HG03558 (cell line): ENCODE measurements around the gene ST8SIA1.
"Not testable (repeated sequence)": the region's sequence is repeated elsewhere in the genome, so short reads cannot be mapped to it uniquely, and the experiment has no call there.

Experiments
- ATAC-seq: cut with Tn5 transposase; IDR thresholded peaks from one replicate; pipeline ENCODE4 v1.9.1; 2021; ENCODE audit warnings: moderate number of reproducible peaks; ENCODE audit not compliant: unreplicated experiment; ENCODE audit errors: extremely low read depth

The ST8SIA1 gene

GRCh38 chr12:22196236-22196635 lies 138.3 kb downstream of the ST8SIA1 start:
- no peak for ATAC-seq

- no peak for ATAC-seq
Observed at GRCh38 chr12:22190969-22191368, 143.5 kb downstream of the ST8SIA1 start.

GRCh38 chr12:22188431-22188830 lies 146.1 kb downstream of the ST8SIA1 start:
- no peak for ATAC-seq

GRCh38 chr12:22180705-22181104 lies 153.8 kb downstream of the ST8SIA1 start:
- no peak for ATAC-seq

DNA sequence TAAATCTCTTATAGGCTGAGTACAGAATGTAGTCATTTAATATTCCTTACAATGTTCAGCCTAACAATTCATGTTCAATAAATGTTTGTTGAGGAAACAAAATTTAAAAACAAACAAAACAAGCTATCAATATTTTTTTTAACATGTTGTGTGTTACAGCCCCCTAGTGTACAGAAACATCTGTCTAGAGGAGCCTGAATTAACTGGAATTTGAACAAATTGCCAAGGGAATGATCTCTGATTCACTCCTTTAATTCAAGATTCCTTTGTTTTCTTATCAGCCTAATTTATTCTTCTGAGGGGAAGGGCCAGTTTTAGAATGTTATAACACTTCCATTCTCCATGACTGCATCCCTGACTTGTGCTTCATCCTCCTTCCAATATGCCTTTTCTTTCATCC lies 161.3 kb downstream of the ST8SIA1 start:
- no peak for ATAC-seq

DNA sequence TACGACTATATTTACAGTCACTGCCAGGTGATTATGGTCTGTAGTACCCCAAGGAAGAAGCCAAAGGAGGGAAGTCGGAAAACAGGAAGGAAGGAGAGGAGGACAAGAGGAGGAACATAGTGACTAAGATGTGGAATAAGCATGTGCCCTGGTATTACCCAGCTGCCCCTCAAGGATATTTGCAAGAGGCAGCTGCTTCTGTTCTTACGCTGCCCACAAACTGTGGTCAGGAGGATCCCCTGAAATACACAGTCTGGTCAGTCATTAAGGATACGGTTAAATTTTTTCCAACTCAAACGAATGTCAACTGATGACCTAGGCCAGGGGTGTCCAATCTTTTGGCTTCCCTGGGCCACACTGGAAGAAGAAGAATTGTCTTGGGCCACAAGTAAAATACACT lies 162.0 kb downstream of the ST8SIA1 start:
- ATAC-seq, result no peak

DNA sequence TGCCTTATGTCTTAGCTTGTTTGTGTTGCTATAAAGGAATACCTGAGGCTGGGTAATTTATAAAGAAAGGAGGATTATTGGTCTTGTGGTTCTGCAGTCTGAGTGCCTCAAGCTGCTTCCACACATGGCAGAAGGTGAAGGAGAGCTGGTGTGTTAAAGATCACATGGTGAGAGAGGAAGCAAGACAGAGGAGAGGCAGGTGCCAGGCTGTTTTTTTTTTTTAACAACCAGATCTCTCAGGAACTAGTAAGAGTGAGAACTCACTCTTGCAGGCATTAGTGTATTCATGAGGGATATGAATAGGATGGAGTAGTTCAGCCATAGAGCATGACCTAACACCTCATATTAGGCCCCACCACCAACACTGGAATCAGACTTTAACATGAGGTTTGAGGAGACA lies 165.1 kb downstream of the ST8SIA1 start:
- ATAC-seq, result no peak

DNA sequence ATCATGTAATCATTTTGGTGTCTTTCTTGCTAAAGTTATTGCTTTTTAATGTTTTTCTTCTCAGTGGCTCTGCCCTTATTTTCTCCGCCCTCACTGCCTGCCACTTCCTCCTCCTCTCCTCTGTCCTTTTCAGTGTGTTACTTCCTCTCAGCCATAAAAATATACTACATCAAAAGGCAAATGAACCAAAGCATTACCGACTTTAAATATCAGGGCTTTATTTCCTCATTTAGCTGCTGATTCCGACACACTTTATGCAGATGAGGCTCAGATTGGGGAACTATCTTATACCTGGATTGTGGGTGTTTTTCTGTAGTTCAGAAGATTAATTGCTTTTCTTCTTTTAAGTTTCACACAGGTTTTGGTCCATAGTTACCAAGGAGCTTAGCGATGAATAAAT lies 170.4 kb downstream of the ST8SIA1 start:
- no peak for ATAC-seq

DNA sequence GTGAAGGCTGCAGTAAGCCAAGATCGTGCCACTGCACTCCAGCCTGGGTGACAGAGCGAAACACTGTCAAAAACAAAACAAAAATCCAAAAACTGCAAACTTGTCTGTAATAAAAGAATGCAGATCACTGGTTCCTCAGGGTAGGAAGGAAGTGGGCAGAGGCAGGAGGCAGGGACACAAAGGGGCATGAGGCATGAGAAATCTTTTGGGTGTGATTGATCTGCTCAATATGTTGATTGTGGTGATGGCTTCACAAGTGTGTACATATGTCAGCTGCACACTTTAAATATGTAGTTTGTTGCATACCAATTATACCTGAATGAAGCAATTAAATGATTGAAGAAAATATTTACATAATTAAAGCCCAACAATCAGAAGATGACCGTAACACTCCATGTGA lies 170.9 kb downstream of the ST8SIA1 start:
- no peak for ATAC-seq

DNA sequence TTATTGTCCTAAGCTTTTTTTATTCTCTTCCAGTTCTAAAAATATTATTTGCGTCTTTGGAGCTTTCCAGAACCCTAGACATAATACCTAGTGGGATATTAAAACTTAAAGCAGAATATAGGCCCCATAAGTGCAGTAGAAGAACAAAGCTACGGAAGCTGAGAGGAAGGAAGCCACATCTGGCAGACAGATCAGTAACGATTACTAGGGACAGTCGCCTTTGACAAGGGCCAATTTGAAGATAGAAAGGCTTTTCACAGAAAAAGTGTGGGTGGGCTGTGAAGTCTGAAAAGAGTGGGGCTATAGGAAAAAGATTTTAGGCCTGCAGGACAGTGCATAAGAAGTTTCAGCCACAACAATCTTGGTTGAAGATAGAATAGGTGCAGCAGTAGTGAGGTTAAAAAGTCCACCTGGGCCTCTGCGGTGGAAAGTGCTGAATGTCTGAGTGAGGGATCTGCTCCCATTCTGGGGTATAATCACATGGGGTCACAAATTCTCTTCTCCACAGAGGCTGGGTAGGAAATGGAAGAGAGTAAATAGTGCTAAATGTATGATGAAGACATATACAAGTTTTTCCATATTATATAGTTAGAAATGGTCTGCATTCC lies 174.0 kb downstream of the ST8SIA1 start:
- no peak for ATAC-seq

DNA sequence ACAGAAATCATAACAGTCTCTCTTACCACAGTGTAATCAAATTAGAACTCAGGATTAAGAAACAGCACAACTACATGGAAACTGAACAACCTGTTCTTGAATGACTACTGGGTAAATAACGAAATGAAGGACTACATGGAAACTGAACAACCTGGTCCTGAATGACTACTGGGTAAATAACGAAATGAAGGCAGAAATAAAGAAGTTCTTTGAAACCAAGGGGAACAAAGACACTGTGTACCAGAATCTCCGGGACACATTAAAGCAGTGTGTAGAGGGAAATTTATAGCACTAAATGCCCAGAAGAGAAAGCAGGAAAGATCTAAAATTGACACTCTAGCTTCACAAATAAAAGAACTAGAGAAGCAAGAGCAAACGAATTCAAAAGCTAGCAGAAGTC lies 185.2 kb downstream of the ST8SIA1 start:
- not testable (repeated sequence) for ATAC-seq

DNA sequence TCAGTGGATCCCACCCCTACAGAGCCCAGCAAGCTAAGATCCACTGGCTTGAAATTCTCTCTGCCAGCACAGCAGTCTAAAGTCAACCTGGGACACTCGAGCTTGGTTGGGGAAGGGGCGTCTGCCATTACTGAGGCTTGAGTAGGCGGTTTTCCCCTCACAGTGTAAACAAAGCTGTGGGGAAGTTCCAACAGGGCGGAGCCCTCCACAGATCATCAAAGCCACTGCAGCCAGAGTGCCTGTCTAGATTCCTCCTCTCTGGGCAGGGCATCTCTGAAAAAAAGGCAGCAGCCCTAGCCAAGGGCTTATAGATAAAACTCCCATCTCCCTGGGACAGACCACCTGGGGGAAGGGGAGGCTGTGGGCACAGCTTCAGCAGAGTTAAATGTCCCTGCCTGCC lies 187.8 kb downstream of the ST8SIA1 start:
- ATAC-seq, result not testable (repeated sequence)
